Endodermal cell (in vitro differentiated cells): ENCODE results near the gene PDZD4. TPM values are rescaled to one million over a fixed set of nuclear protein-coding genes. Genes with fewer than 3 reads are reported as not detected.

ENCODE experiments used
- DNase-seq: peaks from one replicate; pipeline ENCODE4 v3.0.0-alpha.2; 2017
- H3K27ac ChIP-seq: 2 replicates; pipeline ENCODE4 v1.5.1; 2013; ENCODE audit warnings: mild to moderate bottlenecking, low read depth, low read length, moderate library complexity
- H3K27me3 ChIP-seq: 2 replicates; pipeline ENCODE4 v1.6.1; 2013; ENCODE audit warnings: mild to moderate bottlenecking, low read length, moderate library complexity; ENCODE audit not compliant: insufficient read depth, control insufficient read depth, poor library complexity, severe bottlenecking
- H3K36me3 ChIP-seq: 2 replicates; pipeline ENCODE4 v1.7.0; 2013; ENCODE audit warnings: mild to moderate bottlenecking, low read length, moderate library complexity; ENCODE audit not compliant: control insufficient read depth, insufficient read depth
- H3K4me1 ChIP-seq: one replicate; pipeline ENCODE4 v1.7.0; 2013; ENCODE audit warnings: low read length; ENCODE audit not compliant: control insufficient read depth, insufficient read depth
- H3K4me3 ChIP-seq: 2 replicates; pipeline ENCODE4 v1.5.1; 2013; ENCODE audit warnings: mild to moderate bottlenecking, low read length, moderate library complexity
- H3K9ac ChIP-seq: 2 replicates; pipeline ENCODE4 v1.6.1; 2013; ENCODE audit warnings: mild to moderate bottlenecking, low read length, moderate library complexity; ENCODE audit not compliant: poor library complexity, severe bottlenecking; ENCODE audit errors: extremely low read depth
- H3K9me3 ChIP-seq: 2 replicates; pipeline ENCODE4 v1.6.1; 2013; ENCODE audit warnings: mild to moderate bottlenecking, low read length, moderate library complexity; ENCODE audit not compliant: control insufficient read depth
- H3K27ac Mint-ChIP-seq: 2 replicates; pipeline ENCODE4 v1.8.0; 2020; ENCODE audit warnings: mixed read lengths
- H3K27me3 Mint-ChIP-seq: 2 replicates; pipeline ENCODE4 v1.8.0; 2021; ENCODE audit warnings: mild to moderate bottlenecking, mixed read lengths; ENCODE audit not compliant: insufficient read depth
- H3K36me3 Mint-ChIP-seq: 2 replicates; pipeline ENCODE4 v1.8.0; 2020; ENCODE audit warnings: low read depth, mixed read lengths
- H3K4me1 Mint-ChIP-seq: 2 replicates; pipeline ENCODE4 v1.8.0; 2020; ENCODE audit warnings: mixed read lengths
- H3K4me3 Mint-ChIP-seq: 2 replicates; pipeline ENCODE4 v1.8.0; 2020; ENCODE audit warnings: mild to moderate bottlenecking, moderate library complexity, mixed read lengths
- H3K9me3 Mint-ChIP-seq: 2 replicates; pipeline ENCODE4 v1.8.0; 2020; ENCODE audit warnings: mild to moderate bottlenecking, mixed read lengths
- WGBS, 2 experiments: methylation state at CpG; one replicate each; pipeline versions ENCODE4 v1.1.5 to v1.1.7; 2013; ENCODE audit warnings: missing lambda C conversion rate in 2 of 2, mixed read lengths in 1 of 2; ENCODE audit not compliant: insufficient coverage in 1 of 2, insufficient read length in 1 of 2; 5-methylcytosine and 5-hydroxymethylcytosine counted together
- total RNA-seq, 2 donors: library from RNA; stranded (reverse); fragmentation: NEBNext Ultra II Directional in 1 of 2; extraction: Animal tissue kit (Norgen Biotek cat#: 25700) in 1 of 2; gene quantifications; 2 replicates in 1 of 2; 3 replicates in 1 of 2; pipeline ENCODE4 v1.2.1, GENCODE V29; 2021
- TF ChIP-seq, protein P1 (sequence below): fragments of 200-600 bp; sonication (generic); conservative IDR thresholded peaks from 2 replicates; pipeline ENCODE4 v1.5.0; 2021; ENCODE audit warnings: antibody characterized with exemption, mild to moderate bottlenecking

PDZD4 gene
- total RNA-seq, 2 donors from 2014 or later: 30.1 to 68.3 TPM

DNA sequence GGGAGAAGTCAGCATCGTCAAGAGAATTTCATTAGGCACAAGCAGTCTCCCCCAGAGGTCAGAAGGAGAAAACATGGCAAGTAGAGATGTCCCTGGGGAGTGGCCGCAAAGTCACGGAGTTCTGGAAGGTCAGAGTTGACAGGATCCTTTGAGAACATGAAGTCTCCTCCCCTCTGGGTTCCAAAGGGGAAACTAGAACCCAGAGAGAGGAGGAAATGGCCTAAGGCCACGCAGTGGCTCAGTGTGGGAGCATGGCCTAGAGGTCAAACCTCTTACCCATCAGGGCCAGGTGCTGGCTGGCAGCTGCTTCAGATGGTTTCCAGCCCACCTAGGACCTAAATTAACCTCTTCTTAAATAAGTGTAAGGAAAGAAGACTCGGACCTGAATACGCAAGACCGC, 37.1 kb downstream of the PDZD4 start:
- peaks cover 4% of the 10 kb centered on the region for H3K36me3 ChIP-seq
- peak overlapping the region; percentile 71 for H3K9ac ChIP-seq
- no peak for DNase-seq
- H3K9me3 ChIP-seq: no peaks in the 10 kb centered on the region
- Mint-ChIP-seq H3K27me3 (no peaks in the 10 kb centered on the region), H3K4me3 (peak overlapping the region; percentile 81), H3K4me1 (peaks cover 7% of the 10 kb centered on the region), H3K36me3 (peaks cover 26% of the 10 kb centered on the region), H3K9me3 (peaks cover 60% of the 10 kb centered on the region), H3K27ac (peak overlapping the region; percentile 81)
- peak overlapping the region; percentile 90 for H3K4me3 ChIP-seq
- no peaks in the 10 kb centered on the region for H3K4me1 ChIP-seq
- WGBS, 2 experiments: 53 to 71% methylated on average over 2 to 7 of the region's 7 CpGs
- H3K27me3 ChIP-seq: no peaks in the 10 kb centered on the region
- TF ChIP-seq, protein P1, sequence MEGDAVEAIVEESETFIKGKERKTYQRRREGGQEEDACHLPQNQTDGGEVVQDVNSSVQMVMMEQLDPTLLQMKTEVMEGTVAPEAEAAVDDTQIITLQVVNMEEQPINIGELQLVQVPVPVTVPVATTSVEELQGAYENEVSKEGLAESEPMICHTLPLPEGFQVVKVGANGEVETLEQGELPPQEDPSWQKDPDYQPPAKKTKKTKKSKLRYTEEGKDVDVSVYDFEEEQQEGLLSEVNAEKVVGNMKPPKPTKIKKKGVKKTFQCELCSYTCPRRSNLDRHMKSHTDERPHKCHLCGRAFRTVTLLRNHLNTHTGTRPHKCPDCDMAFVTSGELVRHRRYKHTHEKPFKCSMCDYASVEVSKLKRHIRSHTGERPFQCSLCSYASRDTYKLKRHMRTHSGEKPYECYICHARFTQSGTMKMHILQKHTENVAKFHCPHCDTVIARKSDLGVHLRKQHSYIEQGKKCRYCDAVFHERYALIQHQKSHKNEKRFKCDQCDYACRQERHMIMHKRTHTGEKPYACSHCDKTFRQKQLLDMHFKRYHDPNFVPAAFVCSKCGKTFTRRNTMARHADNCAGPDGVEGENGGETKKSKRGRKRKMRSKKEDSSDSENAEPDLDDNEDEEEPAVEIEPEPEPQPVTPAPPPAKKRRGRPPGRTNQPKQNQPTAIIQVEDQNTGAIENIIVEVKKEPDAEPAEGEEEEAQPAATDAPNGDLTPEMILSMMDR: no peak
- H3K27ac ChIP-seq: peak overlapping the region; percentile 38

DNA sequence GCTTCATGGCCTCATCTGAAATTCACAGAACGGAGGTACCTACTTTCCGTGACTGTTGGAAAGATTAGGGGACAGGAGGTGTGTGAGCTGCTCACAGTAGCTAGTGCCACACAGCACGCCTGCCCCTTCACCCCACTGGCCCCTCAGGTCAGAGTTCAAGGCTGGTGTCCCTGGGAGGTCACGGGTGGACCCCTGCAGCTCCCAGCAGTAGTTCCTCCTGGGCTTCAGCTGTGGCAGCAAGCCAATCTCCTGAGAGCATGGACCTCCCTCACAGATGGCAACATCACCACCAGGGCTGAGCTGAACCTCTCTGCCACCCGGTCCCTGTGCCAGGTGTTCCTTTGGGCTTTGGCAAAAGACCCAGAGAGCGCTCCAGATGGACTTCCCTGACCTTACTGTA, 38.0 kb downstream of the PDZD4 start:
- no peaks in the 10 kb centered on the region for H3K4me1 ChIP-seq
- peaks cover 4% of the 10 kb centered on the region for H3K36me3 ChIP-seq
- H3K27ac Mint-ChIP-seq: no peak overlapping the region
- no peak overlapping the region for H3K4me3 ChIP-seq
- no peaks in the 10 kb centered on the region for H3K9me3 ChIP-seq
- H3K27ac ChIP-seq: no peak overlapping the region
- DNase-seq: no peak
- TF ChIP-seq, protein P1: no peak
- H3K4me1 Mint-ChIP-seq: peaks cover 7% of the 10 kb centered on the region
- peaks cover 25% of the 10 kb centered on the region for H3K36me3 Mint-ChIP-seq
- no peak overlapping the region for H3K4me3 Mint-ChIP-seq
- H3K9me3 Mint-ChIP-seq: peaks cover 59% of the 10 kb centered on the region
- H3K27me3 Mint-ChIP-seq: no peaks in the 10 kb centered on the region
- no peaks in the 10 kb centered on the region for H3K27me3 ChIP-seq
- H3K9ac ChIP-seq: no peak overlapping the region
- 95 to 100% methylated on average over 1 to 6 of the region's 6 CpGs for WGBS, 2 experiments

- TF ChIP-seq, protein P1: no peak
- H3K36me3 Mint-ChIP-seq: peaks cover 23% of the 10 kb centered on the region
- H3K4me3 Mint-ChIP-seq: no peak overlapping the region
- no peak for DNase-seq
- 94% methylated on average over 7 to 17 of the region's 17 CpGs for WGBS, 2 experiments
- no peaks in the 10 kb centered on the region for H3K9me3 ChIP-seq
- peaks cover 56% of the 10 kb centered on the region for H3K9me3 Mint-ChIP-seq
- H3K27ac Mint-ChIP-seq: no peak overlapping the region
- no peaks in the 10 kb centered on the region for H3K27me3 Mint-ChIP-seq
- H3K36me3 ChIP-seq: peaks cover 1% of the 10 kb centered on the region
- H3K4me1 Mint-ChIP-seq: peaks cover 6% of the 10 kb centered on the region
- H3K9ac ChIP-seq: no peak overlapping the region
- H3K4me3 ChIP-seq: no peak overlapping the region
- no peaks in the 10 kb centered on the region for H3K27me3 ChIP-seq
- no peaks in the 10 kb centered on the region for H3K4me1 ChIP-seq
- no peak overlapping the region for H3K27ac ChIP-seq
Observed at GRCh38 chrX:153791104-153791852, 39.1 kb downstream of the PDZD4 start.
